SU-DHL-6 (cell line): ENCODE data around the gene MYB.
"Not testable (repeated sequence)": the region's sequence is repeated elsewhere in the genome, so short reads cannot be mapped to it uniquely, and the experiment has no call there.

Experiments used
- H2AFZ ChIP-seq: fragments of 200-600 bp; sonication (generic); 2 replicates; pipeline ENCODE4 v1.6.1; 2014; ENCODE audit warnings: low read depth, mild to moderate bottlenecking, moderate library complexity, mixed read lengths, antibody characterized with exemption, low read length; ENCODE audit not compliant: severe bottlenecking
- H3F3A ChIP-seq: fragments of 200-600 bp; shearing (Covaris generic); 2 replicates; pipeline ENCODE4 v1.6.0; 2016; ENCODE audit warnings: antibody characterized with exemption, mild to moderate bottlenecking; ENCODE audit not compliant: insufficient read depth
- H3K27ac ChIP-seq: fragments of 200-600 bp; sonication (generic); 2 replicates; pipeline ENCODE4 v1.5.1; 2016; ENCODE audit warnings: low read depth, mild to moderate bottlenecking, low read length, moderate library complexity, mixed read lengths
- H3K27me3 ChIP-seq: fragments of 200-600 bp; sonication (generic), shearing (Covaris generic); 2 replicates; pipeline ENCODE4 v1.6.0; 2014; ENCODE audit warnings: mild to moderate bottlenecking, low read length
- H3K36me3 ChIP-seq: fragments of 200-600 bp; sonication (generic); 2 replicates; pipeline ENCODE4 v1.6.1; 2014; ENCODE audit warnings: mild to moderate bottlenecking, low read length, mixed read lengths
- H3K4me2 ChIP-seq: fragments of 300-600, 200-600 bp; shearing (Covaris generic), sonication (generic); 2 replicates; pipeline ENCODE4 v1.6.0; 2014; ENCODE audit warnings: low read length, low read depth, mild to moderate bottlenecking; ENCODE audit not compliant: poor library complexity, severe bottlenecking
- H3K4me3 ChIP-seq: fragments of 200-600 bp; sonication (generic); 2 replicates; pipeline ENCODE4 v1.5.1; 2014; ENCODE audit warnings: antibody characterized with exemption, low read length, mild to moderate bottlenecking, mixed read lengths; ENCODE audit not compliant: insufficient read depth, poor library complexity, severe bottlenecking
- H3K79me2 ChIP-seq: fragments of 200-600 bp; sonication (generic); 2 replicates; pipeline ENCODE4 v1.6.1; 2014; ENCODE audit warnings: mild to moderate bottlenecking, low read length, moderate library complexity; ENCODE audit not compliant: insufficient read depth
- H3K9ac ChIP-seq: fragments of 200-600 bp; sonication (generic); 2 replicates; pipeline ENCODE4 v1.7.0; 2014; ENCODE audit warnings: mild to moderate bottlenecking, low read length
- H3K9me2 ChIP-seq: fragments of 200-600 bp; sonication (generic); replicated peaks from 2 replicates; pipeline ENCODE4 v1.6.1; 2014; ENCODE audit warnings: low read length; ENCODE audit not compliant: insufficient read depth
- H3K9me3 ChIP-seq: fragments of 200-600 bp; sonication (generic); 2 replicates; pipeline ENCODE4 v1.6.1; 2014; ENCODE audit warnings: low read length, mixed read lengths; ENCODE audit not compliant: insufficient read depth
- H4K20me1 ChIP-seq: fragments of 200-600 bp; sonication (generic); 2 replicates; pipeline ENCODE4 v1.6.1; 2014; ENCODE audit warnings: low read depth, mild to moderate bottlenecking, antibody characterized with exemption, low read length, moderate library complexity, mixed read lengths
- CTCF ChIP-seq: fragments of 200-600 bp; sonication (generic); IDR thresholded peaks from one replicate; pipeline ENCODE4 v1.5.1; 2017; ENCODE audit warnings: antibody characterized with exemption, mild to moderate bottlenecking, low read length, moderate library complexity; ENCODE audit not compliant: insufficient read depth, poor library complexity, severe bottlenecking
- EZH2phosphoT487 ChIP-seq: fragments of 200-600 bp; sonication (generic), shearing (Covaris generic); conservative IDR thresholded peaks from 2 replicates; pipeline ENCODE4 v1.6.1; 2018; ENCODE audit warnings: mild to moderate bottlenecking, antibody characterized with exemption, low read length, moderate library complexity, mixed read lengths

MYB gene

DNA sequence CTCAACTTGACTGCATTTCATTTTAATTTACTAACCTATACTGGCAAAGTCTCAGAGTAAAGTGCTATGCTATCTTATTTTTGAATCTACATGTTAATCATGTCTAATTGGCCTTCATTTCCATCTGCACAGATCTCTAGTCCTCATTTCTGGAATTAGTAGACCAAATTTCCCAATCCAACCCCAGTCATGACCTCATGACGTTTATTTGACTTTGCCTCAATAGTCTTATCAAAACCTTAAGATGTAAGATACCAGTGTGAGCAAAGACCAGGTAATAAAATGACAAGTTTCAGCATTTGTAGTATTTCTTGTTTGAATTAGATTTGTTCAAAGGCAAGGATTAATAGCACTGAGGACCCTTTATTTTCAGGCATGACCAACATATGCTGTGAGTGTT lies 43.3 kb upstream of the MYB start:
- no peak for TF ChIP-seq EZH2phosphoT487
- TF ChIP-seq CTCF: no peak
- Histone ChIP-seq H3K9ac (no peak overlapping the region), H3K4me3 (no peak overlapping the region), H3F3A (no peaks in the 10 kb centered on the region), H3K27ac (no peak overlapping the region), H3K4me2 (no peak overlapping the region), H4K20me1 (no peaks in the 10 kb centered on the region), H3K9me3 (no peaks in the 10 kb centered on the region), H3K36me3 (no peaks in the 10 kb centered on the region), H2AFZ (no peak overlapping the region), H3K79me2 (no peaks in the 10 kb centered on the region), H3K27me3 (no peaks in the 10 kb centered on the region), H3K9me2 (no peaks in the 10 kb centered on the region)

DNA sequence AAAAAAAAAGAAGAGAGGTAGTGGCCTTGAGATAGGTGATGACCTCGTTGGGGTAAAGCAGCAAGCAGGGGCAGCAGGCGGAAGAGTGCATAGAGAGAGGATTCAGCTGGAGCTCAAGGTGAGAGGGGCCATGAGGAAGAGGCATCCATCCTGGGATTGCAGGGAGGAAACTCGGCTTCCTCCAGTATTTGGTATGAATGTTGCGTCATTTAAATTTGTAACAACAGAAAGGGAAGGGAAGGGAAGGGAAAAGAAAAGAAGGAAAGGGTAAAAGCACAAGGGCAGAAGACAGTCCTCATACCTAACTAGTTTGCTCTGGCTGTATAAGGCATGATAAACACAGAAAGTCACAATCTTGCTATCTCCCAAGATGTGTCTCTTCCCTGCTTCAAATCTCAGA lies 39.9 kb upstream of the MYB start:
- Histone ChIP-seq H2AFZ (no peak overlapping the region), H3K4me3 (no peak overlapping the region), H3K4me2 (no peak overlapping the region)

DNA sequence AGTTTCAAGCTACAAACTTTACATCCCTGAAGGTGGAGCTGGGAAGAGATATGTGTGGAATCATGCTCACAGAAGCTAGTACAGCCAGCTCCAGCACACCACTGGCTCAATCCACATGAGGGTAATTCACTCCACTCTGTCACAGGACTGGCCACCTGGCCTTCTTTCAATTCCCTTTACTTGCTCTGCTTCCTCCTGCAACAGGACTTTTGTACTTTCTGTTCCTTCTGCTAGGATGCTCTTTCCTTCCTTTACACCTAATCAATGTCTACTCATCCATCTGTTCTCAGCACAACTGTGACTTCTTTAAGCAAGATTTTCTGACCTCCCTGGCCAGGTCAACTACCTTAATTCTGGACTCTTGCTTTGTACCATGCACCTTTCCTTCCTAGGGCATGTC lies 39.4 kb upstream of the MYB start:
- Histone ChIP-seq H3K4me2 (no peak overlapping the region), H3K9ac (no peak overlapping the region), H3K9me2 (no peaks in the 10 kb centered on the region), H2AFZ (no peak overlapping the region), H4K20me1 (no peaks in the 10 kb centered on the region), H3F3A (no peaks in the 10 kb centered on the region), H3K36me3 (no peaks in the 10 kb centered on the region), H3K27me3 (no peaks in the 10 kb centered on the region), H3K9me3 (no peaks in the 10 kb centered on the region), H3K4me3 (no peak overlapping the region), H3K79me2 (no peaks in the 10 kb centered on the region), H3K27ac (no peak overlapping the region)
- TF ChIP-seq EZH2phosphoT487 (no peak), CTCF (no peak)

More for the DNA sequence above, 39.9 kb upstream of the MYB start:
- Histone ChIP-seq H4K20me1 (no peaks in the 10 kb centered on the region), H3K9ac (no peak overlapping the region), H3K27ac (no peak overlapping the region), H3K79me2 (no peaks in the 10 kb centered on the region), H3K36me3 (no peaks in the 10 kb centered on the region), H3K9me2 (no peaks in the 10 kb centered on the region), H3K27me3 (no peaks in the 10 kb centered on the region), H3K9me3 (no peaks in the 10 kb centered on the region), H3F3A (no peaks in the 10 kb centered on the region)
- TF ChIP-seq EZH2phosphoT487: no peak
- no peak for TF ChIP-seq CTCF

DNA sequence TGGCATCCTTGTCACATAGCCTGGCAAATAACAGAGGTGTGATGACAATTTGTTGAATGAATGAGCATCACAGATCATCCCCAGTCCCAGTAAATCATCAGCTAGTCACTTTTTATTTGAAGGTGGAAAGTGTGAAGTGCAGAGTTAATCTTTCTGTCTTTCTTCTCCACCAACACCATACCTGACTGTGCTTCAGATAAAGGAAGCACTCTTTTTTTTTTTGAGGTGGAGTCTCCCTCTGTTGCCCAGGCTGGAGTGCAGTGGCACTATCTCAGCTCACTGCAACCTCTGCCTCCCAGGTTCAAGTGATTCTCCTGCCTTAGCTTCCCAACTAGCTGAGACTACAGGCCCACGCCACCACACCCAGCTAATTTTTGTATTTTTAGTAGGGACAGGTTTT lies 38.9 kb upstream of the MYB start:
- H3K36me3 ChIP-seq, H3F3A ChIP-seq, H3K4me2 ChIP-seq, H3K27me3 ChIP-seq, H3K9me2 ChIP-seq, H3K4me3 ChIP-seq, H4K20me1 ChIP-seq, H2AFZ ChIP-seq, H3K9me3 ChIP-seq, H3K9ac ChIP-seq, H3K27ac ChIP-seq, H3K79me2 ChIP-seq: not testable (repeated sequence)
